DMS53 treated with DMSO at 0.1 percent for 48 hours (cell line): ENCODE measurements around the gene ATF7IP.
"Not testable (repeated sequence)": the region's sequence is repeated elsewhere in the genome, so short reads cannot be mapped to it uniquely, and the experiment has no call there.

ENCODE experiments used
- DNase-seq: peaks from one replicate; lab custom pipeline; 2025; ENCODE audit not compliant: unreplicated experiment; lab: John Stamatoyannopoulos, UW

Gene ATF7IP

GRCh38 chr12:14367040-14367661 lies 1.7 kb downstream of the ATF7IP start:
- no peak for DNase-seq

- DNase-seq, result no peak
Observed at GRCh38 chr12:14369311-14369710, 3.8 kb downstream of the ATF7IP start.

DNA sequence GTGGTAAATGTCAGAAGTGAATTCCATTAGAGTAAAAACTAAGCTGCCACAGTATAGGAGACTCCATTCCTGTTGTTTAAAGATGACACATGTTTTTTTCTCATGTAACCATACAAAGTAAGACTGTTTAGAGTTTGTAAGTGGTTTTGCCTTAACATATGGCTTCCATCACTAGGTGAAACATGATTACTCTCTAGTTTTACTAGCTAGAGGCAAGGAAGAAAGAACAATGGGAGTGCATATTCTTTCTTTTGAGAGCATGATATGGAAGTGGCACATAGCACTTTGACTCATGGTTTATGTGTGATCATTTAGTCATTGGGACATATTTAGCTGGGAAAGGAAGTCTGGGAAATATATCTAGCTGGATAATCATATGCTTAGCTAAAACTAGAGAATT lies 7.7 kb downstream of the ATF7IP start:
- DNase-seq, result no peak

- no peak for DNase-seq
Observed at GRCh38 chr12:14379508-14379907, 14.0 kb downstream of the ATF7IP start.

GRCh38 chr12:14384783-14385638 lies 19.5 kb downstream of the ATF7IP start:
- DNase-seq, result peak; percentile 92

GRCh38 chr12:14387219-14387871 lies 21.9 kb downstream of the ATF7IP start:
- DNase-seq, result no peak

DNA sequence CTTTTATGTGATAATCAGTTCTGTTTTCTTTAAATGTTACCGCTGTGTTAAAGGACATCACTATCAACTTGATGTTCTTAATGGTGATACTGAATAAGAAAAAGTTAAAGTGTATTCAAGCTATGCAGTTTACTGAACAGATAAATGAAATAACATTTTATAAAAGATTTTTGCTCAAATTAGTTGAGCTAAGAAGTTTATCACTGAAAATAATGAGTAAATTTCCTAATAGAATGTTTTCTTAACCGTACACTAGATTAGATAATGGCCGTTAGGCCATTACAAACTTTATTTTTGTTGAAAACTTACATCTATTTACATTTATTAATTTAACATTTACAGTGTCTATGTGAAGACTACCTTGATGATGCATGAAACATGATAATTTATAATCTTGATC lies 25.0 kb downstream of the ATF7IP start:
- DNase-seq, result no peak

DNA sequence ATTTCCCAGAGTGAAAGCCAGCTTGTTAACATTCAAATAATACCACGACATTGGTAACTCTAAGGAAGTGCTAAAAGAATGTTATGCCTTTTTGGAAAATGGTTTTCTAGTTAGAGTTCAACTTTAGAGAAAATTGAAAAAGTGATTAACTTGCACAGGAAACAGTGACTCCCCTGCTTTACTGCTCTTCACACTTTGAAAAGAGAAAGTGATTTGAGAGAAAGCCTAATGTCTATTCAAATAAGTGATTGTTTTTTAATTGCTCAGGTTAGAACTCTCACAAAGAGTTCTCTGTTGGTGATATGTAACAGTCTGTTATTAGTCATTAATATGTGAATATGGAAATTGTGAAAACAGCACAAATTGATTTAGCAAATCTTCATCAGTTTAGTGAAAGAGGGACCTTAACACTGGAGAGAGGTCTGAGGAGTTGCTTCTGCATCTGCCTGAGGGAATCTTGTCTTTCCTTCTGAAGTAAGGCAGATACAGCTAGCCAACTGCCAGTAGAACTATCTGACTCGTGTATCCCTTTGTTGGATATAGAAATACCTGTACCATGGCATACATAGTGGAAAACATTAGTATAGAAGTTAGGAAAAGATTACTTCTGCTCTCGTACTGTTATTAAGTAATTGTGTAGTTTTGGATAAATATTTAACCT lies 25.5 kb downstream of the ATF7IP start:
- no peak for DNase-seq

- DNase-seq, result no peak
Observed at GRCh38 chr12:14393751-14394150, 28.3 kb downstream of the ATF7IP start.

GRCh38 chr12:14394317-14395073 lies 29.0 kb downstream of the ATF7IP start:
- peak; percentile 82 for DNase-seq

DNA sequence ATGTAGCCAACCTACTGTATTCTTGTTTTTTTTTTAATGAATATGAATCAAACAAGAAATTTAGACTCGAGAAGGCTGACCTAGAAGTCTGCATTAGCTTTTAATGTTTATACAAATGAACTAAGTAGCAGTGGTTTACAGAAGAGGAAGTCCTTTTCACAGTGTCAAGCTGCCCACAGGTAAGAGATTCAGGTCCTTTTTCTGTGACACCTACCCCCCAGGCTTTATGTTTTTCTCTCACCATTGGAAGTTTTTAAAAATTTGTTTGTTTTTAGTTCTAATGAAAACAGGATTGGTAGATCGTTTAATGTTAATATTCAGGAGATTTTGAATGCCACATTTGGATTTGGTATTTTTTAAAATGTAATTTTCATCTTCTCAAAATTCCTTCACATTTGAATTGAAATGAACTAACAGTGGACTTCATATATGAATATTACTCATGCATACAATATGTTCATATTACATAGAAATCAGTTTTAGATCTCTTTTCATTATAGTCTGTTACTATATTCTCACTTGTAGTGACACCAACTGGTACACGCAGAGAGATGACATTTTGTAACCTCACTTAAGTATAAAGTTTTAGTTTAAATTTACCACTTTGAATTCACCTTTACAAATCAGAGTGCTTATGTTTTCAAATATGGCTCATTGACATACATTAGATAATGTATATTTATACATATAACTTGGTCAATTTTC lies 29.7 kb downstream of the ATF7IP start:
- no peak for DNase-seq

DNA sequence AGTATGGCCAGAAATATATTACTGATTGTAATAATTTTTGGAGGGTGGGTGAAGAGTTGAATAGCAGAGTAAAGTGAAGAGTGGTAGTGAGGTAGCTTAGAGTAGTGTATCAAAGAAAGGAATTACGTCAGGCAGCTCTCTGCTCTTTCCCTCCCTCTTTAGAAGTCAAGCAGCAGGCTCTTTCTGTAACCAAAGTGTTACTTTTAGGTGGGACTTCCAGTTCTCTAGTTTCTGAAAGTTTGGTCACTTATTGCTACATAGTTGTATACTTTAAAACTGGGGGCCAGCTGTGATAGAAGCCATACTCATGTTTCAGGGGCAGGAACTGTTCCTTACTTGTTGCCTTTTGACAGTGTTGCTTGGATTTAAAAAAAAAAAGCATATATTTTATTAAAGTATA lies 30.6 kb downstream of the ATF7IP start:
- DNase-seq, result no peak

DNA sequence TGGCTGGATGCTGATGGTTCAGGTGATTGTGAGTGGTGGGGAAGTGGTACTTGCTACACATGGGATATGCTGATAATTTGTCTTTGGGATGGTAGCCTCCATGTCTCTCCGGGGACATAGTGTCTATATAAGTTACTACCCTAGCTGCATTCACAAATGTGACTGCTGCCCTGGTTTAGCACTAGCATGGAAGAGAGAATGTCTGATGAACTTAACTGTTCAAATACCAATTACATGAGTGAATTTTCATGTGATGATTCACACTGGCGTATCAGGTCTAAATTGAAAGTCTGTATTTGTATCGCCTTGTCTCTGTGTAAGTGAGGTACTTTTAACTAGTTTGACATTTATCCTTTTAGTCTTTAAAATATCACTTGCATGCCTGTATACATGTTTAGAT lies 34.4 kb downstream of the ATF7IP start:
- no peak for DNase-seq

DNA sequence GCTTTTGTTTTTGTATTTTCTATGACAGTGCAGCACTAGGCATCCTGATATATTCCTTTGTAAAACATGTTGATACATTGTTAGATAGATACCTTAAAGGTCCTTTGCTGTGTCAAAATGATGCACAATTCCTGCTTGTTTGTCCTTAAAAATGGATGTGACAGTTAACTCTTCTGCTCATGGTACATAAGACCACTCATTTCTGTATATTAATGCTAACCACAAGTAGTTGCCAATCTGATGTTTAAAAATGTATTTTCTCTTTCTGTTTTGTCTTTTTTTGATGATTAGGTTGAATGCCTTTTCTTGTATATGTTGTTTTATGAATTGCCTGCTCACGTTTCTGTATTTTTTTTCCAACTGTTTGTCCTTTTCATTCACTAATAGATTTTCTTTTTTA lies 35.1 kb downstream of the ATF7IP start:
- DNase-seq, result no peak

DNA sequence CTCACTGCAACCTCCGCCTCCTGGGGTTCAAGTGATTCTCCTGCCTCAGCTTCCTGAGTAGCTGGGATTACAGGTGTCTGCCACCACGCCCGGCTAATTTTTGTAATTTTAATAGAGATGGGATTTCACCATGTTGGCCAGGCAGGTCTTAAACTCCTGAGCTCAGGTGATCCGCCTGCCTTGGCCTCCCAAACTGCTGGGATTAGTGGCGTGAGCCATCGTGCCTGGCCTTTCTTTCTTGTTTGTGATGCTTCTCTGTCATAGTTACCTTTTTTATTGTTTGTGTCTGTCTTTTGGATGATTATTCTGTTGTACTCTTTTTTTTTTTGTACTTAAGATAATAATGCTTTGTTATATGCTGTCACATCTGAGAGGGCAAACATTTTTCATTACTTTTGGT lies 35.8 kb downstream of the ATF7IP start:
- DNase-seq, result not testable (repeated sequence)

GRCh38 chr12:14402697-14403096 lies 37.2 kb downstream of the ATF7IP start:
- DNase-seq, result no peak

DNA sequence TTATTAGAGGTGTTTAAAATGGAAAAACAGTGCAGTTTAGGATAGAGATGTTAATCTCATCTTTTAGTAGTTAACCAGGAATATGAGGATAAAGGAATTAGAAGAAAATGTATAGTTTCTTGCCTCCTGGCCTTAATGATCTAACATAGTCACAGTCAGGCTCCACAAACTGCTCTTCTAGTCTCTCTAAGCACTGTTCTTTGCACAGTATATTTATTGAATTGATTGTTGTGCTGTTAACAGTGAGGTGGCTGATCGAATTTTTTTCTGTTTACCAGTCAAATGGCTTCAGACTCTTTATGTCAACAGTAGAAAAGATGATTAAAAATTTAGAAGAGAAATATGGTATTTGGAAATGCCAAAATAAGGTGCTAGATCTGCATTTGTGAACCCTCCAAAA lies 37.8 kb downstream of the ATF7IP start:
- no peak for DNase-seq

GRCh38 chr12:14403711-14404196 lies 38.3 kb downstream of the ATF7IP start:
- peak; percentile 76 for DNase-seq

GRCh38 chr12:14405407-14405806 lies 39.9 kb downstream of the ATF7IP start:
- DNase-seq, result not testable (repeated sequence)

GRCh38 chr12:14408208-14408607 lies 42.7 kb downstream of the ATF7IP start:
- no peak for DNase-seq
